ENCODE data around the gene SLC30A10. TPM values are rescaled to one million over a fixed set of nuclear protein-coding genes. Genes with fewer than 3 reads are reported as not detected.

The SLC30A10 gene
- total and polyA plus RNA-seq, 2 of the 13 experiments (the other 11 are each of a cell fraction or from before 2014, with no cell fraction given) = 20.9 to 30.2 TPM

DNA sequence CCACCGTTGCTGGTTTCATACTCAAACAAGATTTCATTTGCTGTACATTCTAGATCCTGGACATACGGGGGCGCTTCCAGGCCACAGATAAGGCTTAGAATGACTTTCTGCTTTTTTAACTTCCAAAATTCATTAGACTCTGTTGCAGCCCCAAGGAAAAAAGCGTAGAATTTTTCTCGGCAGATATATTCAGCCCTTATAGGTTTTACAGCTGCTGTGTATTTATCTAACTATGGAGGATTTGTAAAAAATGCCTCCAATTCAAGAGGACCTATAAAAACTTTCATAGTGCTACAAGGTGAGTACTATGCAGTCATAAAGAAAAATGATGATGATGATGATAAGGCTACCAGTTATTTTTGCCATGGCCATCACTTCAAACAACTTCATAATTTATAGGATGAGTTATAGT lies 51.6 kb downstream of the SLC30A10 start:
- intact Hi-C loops (cut with micrococcal nuclease; ENCODE audit: unreplicated experiment) = loop anchor here (5.0 kb wide), 1 partner anchor 115 kb away; no protein-coding TSS in a partner anchor
- POLR2A ChIA-PET = no interaction called here
- no peak overlapping the region for H2AFZ ChIP-seq (ENCODE audit: low read length)
- BruUV-seq (replicated peaks) = no TSS peak
- no peaks in the 10 kb centered on the region for H3K9me3 ChIP-seq (ENCODE audit: low read length)
- no peak overlapping the region for H3K4me2 ChIP-seq (ENCODE audit: low read depth, low read length)
- CTCF ChIA-PET (ENCODE audit: low intra/inter-chr PET ratio, low total read pairs) = no interaction called here
- no peak overlapping the region for H3K9ac ChIP-seq (ENCODE audit: insufficient read depth, low read depth, low read length)
- no peak overlapping the region for H3K27ac ChIP-seq (ENCODE audit: extremely low read length, insufficient read depth, low read length)
- peaks cover 18% of the 10 kb centered on the region for H3K4me1 ChIP-seq (ENCODE audit: insufficient read depth, low read length)
- peak; percentile 81 for TF ChIP-seq STAG1 (CRISPR knock-in tag; IDR thresholded peaks at IDR 0.05)
- no peak for TF ChIP-seq ZNF367 (CRISPR knock-in tag; IDR thresholded peaks at IDR 0.05; ENCODE audit: borderline replicate concordance)
- peak; percentile 61; the same call in 1 of the 2 replicates for TF ChIP-seq MIXL1 (CRISPR knock-in tag; IDR thresholded peaks at IDR 0.05)
- TF ChIP-seq BORCS8-MEF2B (CRISPR knock-in tag; IDR thresholded peaks at IDR 0.05) = no peak
- peak; percentile 67 for TF ChIP-seq SMC3 (IDR thresholded peaks at IDR 0.05; ENCODE audit: low read length)
- peak; percentile 71 for TF ChIP-seq RAD21 (CRISPR knock-in tag; IDR thresholded peaks at IDR 0.05)
- TF ChIP-seq, protein P1, sequence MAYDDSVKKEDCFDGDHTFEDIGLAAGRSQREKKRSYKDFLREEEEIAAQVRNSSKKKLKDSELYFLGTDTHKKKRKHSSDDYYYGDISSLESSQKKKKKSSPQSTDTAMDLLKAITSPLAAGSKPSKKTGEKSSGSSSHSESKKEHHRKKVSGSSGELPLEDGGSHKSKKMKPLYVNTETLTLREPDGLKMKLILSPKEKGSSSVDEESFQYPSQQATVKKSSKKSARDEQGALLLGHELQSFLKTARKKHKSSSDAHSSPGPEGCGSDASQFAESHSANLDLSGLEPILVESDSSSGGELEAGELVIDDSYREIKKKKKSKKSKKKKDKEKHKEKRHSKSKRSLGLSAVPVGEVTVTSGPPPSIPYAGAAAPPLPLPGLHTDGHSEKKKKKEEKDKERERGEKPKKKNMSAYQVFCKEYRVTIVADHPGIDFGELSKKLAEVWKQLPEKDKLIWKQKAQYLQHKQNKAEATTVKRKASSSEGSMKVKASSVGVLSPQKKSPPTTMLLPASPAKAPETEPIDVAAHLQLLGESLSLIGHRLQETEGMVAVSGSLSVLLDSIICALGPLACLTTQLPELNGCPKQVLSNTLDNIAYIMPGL (CRISPR knock-in tag; IDR thresholded peaks at IDR 0.05; ENCODE audit: borderline replicate concordance in 1 of 2, low read depth in 1 of 2) = peak in 1 of 2 experiments; percentile 29; a peak in 1 of 4 replicates
- TF ChIP-seq, protein P2, sequence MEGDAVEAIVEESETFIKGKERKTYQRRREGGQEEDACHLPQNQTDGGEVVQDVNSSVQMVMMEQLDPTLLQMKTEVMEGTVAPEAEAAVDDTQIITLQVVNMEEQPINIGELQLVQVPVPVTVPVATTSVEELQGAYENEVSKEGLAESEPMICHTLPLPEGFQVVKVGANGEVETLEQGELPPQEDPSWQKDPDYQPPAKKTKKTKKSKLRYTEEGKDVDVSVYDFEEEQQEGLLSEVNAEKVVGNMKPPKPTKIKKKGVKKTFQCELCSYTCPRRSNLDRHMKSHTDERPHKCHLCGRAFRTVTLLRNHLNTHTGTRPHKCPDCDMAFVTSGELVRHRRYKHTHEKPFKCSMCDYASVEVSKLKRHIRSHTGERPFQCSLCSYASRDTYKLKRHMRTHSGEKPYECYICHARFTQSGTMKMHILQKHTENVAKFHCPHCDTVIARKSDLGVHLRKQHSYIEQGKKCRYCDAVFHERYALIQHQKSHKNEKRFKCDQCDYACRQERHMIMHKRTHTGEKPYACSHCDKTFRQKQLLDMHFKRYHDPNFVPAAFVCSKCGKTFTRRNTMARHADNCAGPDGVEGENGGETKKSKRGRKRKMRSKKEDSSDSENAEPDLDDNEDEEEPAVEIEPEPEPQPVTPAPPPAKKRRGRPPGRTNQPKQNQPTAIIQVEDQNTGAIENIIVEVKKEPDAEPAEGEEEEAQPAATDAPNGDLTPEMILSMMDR (CRISPR knock-in tag; IDR thresholded peaks at IDR 0.05) = peak; percentile 79
- TF ChIP-seq FOXM1 (CRISPR knock-in tag; IDR thresholded peaks at IDR 0.05) = no peak
- 5% methylated on average over 4 of the region's 5 CpGs for whole genome bisulfite sequencing (ENCODE audit: low lambda C conversion rate)
- H4K20me1 ChIP-seq (ENCODE audit: insufficient read depth, low read length) = no peaks in the 10 kb centered on the region
- no peak overlapping the region for H3K4me3 ChIP-seq (replicated peaks in 1 of 3; ENCODE audit: insufficient read depth in 1 of 3, low read depth in 2 of 3, low read length in 3 of 3)
- no peaks in the 10 kb centered on the region for H3K36me3 ChIP-seq (replicated peaks in 1 of 2; ENCODE audit: control insufficient read depth in 1 of 2, insufficient read depth in 2 of 2, low read length in 2 of 2)
- H3K79me2 ChIP-seq (ENCODE audit: insufficient read depth, low read length) = no peaks in the 10 kb centered on the region
- DNase-seq (ENCODE audit: low spot score) (peak; percentile 15), FAIRE-seq (peak; percentile 73), ATAC-seq (peak; percentile 76)
- H3K27me3 ChIP-seq (ENCODE audit: control insufficient read depth in 1 of 2, insufficient read depth in 2 of 2, low read length in 2 of 2) = no peaks in the 10 kb centered on the region
- in situ Hi-C loops (cut with HindIII; ENCODE audit: extremely low pct_ligation_motif_present, low pct_unique_long_range_greater_than_20kb) = no loop called here
